ENCODE data around the gene MOBP.

The MOBP gene

DNA sequence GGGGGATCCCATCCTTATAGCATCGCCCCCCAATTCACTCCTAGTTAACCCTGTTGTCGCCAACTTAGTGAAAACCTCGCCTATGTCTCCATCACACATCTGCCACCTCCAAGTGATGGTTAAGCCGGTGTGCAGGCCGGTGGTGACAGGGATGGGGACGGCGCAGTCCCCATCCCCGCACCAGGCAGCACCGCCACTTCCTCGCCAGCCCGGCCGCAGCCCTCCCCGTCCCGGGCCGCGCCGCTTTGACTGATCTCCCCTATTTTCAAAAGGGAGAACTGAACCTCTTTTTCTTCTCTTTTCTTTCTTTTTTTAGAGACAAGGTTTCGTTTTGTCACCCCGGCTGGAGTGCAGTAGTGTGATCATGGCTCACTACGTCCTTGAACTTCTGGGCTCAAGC is 11.3 kb upstream of the MOBP start:
- TF ChIP-seq CTCF (IDR thresholded peaks at IDR 0.05): no peak

DNA sequence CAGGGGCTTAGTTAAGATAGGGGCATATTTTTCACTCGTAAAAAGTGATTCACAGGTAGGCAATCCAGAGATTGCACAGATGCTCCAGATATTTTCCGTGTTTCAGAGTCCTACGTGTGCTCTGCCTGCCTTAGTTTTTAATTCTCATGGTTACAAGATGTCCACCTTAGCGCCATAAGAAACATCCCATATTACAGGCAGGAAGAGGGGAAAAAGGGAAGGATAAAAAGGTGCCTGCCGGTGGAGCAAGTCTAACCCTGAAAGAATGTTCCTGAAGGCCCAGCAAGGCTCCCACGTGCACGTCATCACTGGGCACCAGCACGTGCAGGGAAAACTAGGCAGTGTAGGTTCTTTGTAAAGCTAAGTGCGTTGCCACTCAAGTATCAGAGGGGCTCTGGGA is 10.1 kb upstream of the MOBP start:
- TF ChIP-seq CTCF (IDR thresholded peaks at IDR 0.05): no peak

GRCh38 chr3:39460677-39461076 is 6.8 kb upstream of the MOBP start:
- no peak for TF ChIP-seq CTCF (IDR thresholded peaks at IDR 0.05)

DNA sequence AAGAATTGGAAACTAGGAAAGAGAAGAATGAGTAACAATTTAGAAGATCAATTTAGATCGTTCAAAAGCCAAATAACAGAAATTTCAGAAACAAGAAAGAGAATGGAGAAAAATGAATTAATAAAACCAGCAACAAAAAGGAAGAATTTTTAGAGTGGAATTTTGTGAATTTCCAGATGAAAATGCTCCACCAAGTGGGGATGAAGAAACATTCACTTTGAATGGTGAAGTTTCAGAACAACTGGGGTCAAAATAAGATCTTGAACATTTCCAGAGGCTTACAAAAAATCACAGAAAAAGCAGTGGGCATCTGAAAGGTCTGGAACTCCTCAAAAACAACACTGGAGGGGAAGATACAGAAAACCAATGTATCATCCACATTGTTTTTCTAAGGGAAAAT is 4.2 kb upstream of the MOBP start:
- no peak for TF ChIP-seq CTCF (IDR thresholded peaks at IDR 0.05)

DNA sequence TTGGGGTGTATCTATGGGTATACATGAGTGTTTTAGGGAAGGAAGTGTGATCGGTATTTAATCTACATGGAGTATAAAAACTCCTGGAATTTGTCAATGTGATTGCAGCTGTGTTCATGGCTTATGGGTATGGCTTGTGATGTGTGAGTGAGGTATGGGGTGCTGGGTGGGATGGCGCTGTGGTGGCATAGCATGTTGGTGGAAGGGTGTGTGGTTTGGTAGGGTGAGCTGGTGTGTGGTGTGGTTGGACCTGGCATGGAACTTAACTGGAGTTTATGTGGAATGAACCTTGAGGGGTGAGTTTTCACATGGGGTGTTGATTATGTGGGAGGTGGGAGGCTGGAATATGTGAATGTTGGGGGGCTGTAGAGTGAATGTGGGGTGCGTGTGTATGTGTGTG is 492 bp upstream of the MOBP start:
- TF ChIP-seq CTCF (IDR thresholded peaks at IDR 0.05): no peak

- no peak for TF ChIP-seq CTCF (IDR thresholded peaks at IDR 0.05)
Measured at GRCh38 chr3:39468108-39468436, 592 bp downstream of the MOBP start.

GRCh38 chr3:39469258-39469657 is 1.8 kb downstream of the MOBP start:
- TF ChIP-seq CTCF (IDR thresholded peaks at IDR 0.05): no peak

- no peak for TF ChIP-seq CTCF (IDR thresholded peaks at IDR 0.05)
Measured at GRCh38 chr3:39469945-39470344, 2.5 kb downstream of the MOBP start.

All from LNCAP (cell line).